ENCODE results near the gene RAB26.
"Not testable (repeated sequence)": the region's sequence is repeated elsewhere in the genome, so short reads cannot be mapped to it uniquely, and the experiment has no call there.

DNA sequence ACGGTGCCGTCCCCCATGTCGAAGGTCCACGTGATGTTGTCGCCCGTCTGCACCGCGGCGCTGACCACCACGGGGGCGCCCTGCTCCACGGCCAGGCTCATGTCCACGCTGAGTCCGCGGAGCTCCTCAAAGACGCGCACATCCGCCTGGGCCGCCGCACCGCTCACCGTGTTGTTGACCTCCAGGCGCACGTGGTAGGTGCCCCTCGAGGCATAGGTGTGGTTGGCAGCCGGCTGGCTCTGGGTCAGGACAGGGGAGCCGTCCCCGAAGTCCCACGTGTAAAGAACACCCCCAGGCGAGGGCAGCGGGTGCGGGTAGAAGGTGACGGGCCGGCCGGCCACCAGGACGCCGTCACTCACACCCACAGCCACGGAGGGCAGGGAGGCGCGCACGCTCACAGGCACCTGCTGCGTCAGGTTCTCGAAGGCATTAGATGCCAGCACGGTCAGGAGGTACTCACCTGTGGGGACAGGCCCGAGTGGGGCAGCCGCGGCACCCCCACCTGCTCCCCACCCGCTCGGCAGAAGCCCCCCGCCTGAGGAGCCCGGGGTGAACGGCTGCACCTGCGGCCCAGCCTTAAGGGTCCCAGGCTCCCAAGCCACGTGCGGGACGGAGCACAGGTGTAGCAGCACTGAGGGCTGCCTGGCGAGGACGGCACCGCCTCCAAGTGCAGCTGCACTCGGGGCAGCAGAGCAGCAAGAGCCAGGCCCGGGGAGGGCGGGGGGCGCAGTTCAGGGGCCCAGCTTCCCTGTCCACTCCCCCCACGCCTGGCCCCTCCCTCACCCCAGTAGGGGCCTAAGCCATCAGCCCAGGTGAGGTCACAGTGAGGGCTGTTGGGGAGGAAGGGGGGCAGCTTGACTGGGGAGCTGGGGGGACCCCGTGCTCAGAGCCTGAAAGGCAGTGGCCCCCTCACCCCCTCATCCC, 36.8 kb upstream of the RAB26 start:
- not testable (repeated sequence) for TF ChIP-seq EZH2 (IDR thresholded peaks at IDR 0.05)
- TF ChIP-seq, protein P1, sequence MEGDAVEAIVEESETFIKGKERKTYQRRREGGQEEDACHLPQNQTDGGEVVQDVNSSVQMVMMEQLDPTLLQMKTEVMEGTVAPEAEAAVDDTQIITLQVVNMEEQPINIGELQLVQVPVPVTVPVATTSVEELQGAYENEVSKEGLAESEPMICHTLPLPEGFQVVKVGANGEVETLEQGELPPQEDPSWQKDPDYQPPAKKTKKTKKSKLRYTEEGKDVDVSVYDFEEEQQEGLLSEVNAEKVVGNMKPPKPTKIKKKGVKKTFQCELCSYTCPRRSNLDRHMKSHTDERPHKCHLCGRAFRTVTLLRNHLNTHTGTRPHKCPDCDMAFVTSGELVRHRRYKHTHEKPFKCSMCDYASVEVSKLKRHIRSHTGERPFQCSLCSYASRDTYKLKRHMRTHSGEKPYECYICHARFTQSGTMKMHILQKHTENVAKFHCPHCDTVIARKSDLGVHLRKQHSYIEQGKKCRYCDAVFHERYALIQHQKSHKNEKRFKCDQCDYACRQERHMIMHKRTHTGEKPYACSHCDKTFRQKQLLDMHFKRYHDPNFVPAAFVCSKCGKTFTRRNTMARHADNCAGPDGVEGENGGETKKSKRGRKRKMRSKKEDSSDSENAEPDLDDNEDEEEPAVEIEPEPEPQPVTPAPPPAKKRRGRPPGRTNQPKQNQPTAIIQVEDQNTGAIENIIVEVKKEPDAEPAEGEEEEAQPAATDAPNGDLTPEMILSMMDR (IDR thresholded peaks at IDR 0.05) = not testable (repeated sequence)

All from neural progenitor cell (in vitro differentiated cells).